RWPE1 (cell line): ENCODE measurements around the gene S100A7A.

Experiments
- CTCF ChIA-PET: fragments of 350-600 bp; sonication (Branson Sonifier 250); formaldehyde crosslinking; extraction: SDS; loops from one replicate; lab custom pipeline; 2021; lab: Yijun Ruan, JAX
- POLR2A ChIA-PET: fragments of 400-600 bp; formaldehyde crosslinking; extraction: SDS; loops from one replicate; lab custom pipeline; 2020; ENCODE audit warnings: antibody characterized with exemption; ENCODE audit not compliant: low non-redundant PET; lab: Yijun Ruan, JAX
- DNase-seq: peaks from one replicate; pipeline ENCODE4 v3.0.0; 2012; ENCODE audit warnings: low spot score
- H3K27ac ChIP-seq: fragments of 450-650 bp; 2 replicates; pipeline ENCODE4 v1.5.1; 2017
- TF ChIP-seq, protein P1 (sequence below): fragments of 450-650 bp; conservative IDR thresholded peaks from 2 replicates; pipeline ENCODE4 v1.5.1; 2017; ENCODE audit warnings: low read depth, mild to moderate bottlenecking

S100A7A gene

DNA sequence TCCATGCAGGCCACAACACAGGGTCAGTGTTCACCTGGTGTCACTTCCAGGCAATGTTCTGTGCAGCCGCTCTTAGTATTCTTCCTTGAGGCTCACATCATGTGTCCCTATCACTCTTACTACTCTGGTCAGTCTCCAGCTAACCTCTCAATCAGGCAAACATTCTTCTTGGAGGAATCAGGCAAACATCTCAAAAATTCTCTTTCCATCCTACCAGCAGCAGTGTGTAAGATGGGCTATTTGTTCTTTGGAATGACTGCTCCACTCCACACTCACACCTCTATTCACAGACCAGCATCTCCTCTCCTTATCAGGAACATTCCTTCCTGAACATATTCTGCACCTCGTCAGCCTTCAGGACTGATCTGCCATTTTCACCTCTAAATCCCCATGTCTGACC lies 4.0 kb downstream of the S100A7A start:
- CTCF ChIA-PET = interaction anchor here (0.6 kb wide), 1 partner anchor 61 kb away, joined by 4 read pairs; no protein-coding TSS in a partner anchor
- DNase-seq = no peak
- TF ChIP-seq, protein P1, sequence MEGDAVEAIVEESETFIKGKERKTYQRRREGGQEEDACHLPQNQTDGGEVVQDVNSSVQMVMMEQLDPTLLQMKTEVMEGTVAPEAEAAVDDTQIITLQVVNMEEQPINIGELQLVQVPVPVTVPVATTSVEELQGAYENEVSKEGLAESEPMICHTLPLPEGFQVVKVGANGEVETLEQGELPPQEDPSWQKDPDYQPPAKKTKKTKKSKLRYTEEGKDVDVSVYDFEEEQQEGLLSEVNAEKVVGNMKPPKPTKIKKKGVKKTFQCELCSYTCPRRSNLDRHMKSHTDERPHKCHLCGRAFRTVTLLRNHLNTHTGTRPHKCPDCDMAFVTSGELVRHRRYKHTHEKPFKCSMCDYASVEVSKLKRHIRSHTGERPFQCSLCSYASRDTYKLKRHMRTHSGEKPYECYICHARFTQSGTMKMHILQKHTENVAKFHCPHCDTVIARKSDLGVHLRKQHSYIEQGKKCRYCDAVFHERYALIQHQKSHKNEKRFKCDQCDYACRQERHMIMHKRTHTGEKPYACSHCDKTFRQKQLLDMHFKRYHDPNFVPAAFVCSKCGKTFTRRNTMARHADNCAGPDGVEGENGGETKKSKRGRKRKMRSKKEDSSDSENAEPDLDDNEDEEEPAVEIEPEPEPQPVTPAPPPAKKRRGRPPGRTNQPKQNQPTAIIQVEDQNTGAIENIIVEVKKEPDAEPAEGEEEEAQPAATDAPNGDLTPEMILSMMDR = no peak
- H3K27ac ChIP-seq = no peak overlapping the region
- POLR2A ChIA-PET = no interaction called here

DNA sequence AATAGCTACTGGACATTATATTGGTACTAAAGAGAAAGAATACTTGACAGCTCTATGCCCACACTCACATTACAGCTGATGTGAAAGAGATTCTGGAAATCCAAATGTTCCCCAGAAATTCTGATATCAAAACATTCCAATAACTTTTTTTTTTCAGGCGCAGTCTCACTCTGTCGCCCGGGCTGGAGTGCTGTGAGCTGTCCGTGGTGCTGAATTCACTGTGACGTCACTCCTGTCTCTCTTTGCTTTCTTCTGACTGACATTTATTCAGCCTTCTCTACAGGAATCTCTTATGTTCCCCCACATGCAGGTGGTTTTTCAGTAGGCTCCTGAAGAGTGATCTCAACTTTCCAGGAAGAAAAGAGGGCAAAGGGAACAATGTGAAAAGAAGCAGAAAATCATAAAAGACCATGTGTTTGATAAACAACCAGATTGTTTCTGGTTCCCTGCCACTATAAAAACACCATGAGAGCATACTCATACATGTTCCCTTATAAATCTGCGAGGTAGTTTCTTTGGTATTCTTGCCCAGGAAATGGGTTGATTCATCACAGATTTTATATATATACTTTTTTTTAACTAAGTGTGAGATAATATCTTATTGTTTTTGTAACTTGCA lies 6.2 kb downstream of the S100A7A start:
- TF ChIP-seq, protein P1 = no peak
- H3K27ac ChIP-seq = no peak overlapping the region
- DNase-seq = peak; percentile 63
- POLR2A ChIA-PET = no interaction called here
- CTCF ChIA-PET = no interaction called here

DNA sequence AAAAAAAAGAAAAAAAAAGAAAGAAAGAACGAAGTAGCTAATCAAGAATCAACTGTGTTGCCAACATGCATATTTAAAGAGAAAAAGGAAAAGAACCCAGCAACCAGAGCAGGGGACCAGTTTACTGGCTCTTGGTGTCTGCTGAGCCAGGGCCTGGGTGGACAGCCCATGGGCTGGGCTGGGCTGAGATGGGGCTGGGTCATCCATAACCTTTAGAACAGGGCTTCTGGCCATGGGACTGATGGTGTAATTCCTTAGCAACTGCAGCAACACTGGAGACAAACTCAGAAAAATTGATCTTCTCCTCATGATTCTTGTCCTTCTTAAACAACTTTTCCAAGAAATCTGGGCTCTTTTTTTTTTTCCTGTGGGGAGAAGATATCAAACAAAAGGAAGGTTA lies 10.5 kb downstream of the S100A7A start:
- DNase-seq = no peak
- TF ChIP-seq, protein P1 = no peak
- CTCF ChIA-PET = no interaction called here
- POLR2A ChIA-PET = no interaction called here
- H3K27ac ChIP-seq = no peak overlapping the region

DNA sequence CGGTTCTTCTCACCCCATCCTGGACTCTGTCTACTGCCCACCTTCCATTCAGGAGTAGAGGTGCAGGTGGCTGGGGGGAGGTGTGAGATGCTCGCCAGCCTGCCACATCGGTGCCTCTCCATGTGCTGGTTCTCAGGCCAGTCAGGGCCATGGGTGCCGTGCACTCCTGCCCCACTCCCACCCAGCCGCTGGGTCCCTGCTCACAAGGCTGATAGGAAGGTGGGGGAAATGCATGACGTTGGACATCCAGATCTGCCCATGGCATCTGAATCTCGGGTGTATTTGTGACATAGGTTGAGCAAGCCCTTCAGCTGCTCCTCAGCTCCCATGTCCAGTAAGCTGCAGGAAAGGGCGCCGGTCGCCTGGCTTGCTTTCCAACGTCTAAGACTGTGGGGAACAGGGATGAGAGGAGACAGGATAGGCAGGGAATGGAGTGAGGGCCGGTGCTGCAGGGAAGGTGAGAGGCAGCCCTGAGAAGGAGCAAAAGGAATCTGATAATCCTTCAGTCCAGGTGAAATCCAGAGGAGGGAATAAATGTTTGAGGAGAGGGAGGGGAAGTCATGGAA lies 11.8 kb downstream of the S100A7A start:
- DNase-seq = no peak
- POLR2A ChIA-PET = no interaction called here
- CTCF ChIA-PET = no interaction called here

DNA sequence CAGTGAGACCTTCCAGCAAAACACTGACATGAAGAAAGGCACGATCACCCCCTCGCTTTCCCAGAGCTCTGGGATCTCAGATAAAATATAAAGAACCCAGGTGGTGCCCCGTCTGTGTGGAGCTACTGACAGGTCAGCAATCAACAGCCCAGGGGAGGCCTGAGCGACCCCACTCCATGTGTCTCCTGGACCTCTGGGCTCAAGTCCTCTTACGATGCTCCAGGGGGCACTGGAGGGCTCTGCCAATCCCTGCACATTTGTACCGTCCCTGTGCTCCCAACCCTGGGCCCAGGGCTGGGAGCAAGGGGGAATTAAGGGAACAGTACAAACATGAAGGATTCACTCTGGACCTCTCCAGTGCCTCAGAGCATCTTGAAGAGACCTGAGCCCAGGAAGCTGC lies 12.5 kb downstream of the S100A7A start:
- CTCF ChIA-PET = interaction anchor here (1.1 kb wide), 1 partner anchor 74 kb away, joined by 6 read pairs; no protein-coding TSS in a partner anchor

More for the DNA sequence above, 11.8 kb downstream of the S100A7A start:
- H3K27ac ChIP-seq = no peak overlapping the region
- TF ChIP-seq, protein P1 = no peak

More for the DNA sequence above, 12.5 kb downstream of the S100A7A start:
- TF ChIP-seq, protein P1 = no peak
- no peak overlapping the region for H3K27ac ChIP-seq
- POLR2A ChIA-PET = no interaction called here
- DNase-seq = no peak
